ENCODE results near the gene CYB5R4.

Gene CYB5R4

GRCh38 chr6:83852528-83853177 lies 6.8 kb upstream of the CYB5R4 start:
- TF ChIP-seq CTCF (IDR thresholded peaks at IDR 0.05) (no peak), ZFX (IDR thresholded peaks at IDR 0.05; ENCODE audit: borderline replicate concordance) (no peak)
- no peak overlapping the region for H3K27ac ChIP-seq

DNA sequence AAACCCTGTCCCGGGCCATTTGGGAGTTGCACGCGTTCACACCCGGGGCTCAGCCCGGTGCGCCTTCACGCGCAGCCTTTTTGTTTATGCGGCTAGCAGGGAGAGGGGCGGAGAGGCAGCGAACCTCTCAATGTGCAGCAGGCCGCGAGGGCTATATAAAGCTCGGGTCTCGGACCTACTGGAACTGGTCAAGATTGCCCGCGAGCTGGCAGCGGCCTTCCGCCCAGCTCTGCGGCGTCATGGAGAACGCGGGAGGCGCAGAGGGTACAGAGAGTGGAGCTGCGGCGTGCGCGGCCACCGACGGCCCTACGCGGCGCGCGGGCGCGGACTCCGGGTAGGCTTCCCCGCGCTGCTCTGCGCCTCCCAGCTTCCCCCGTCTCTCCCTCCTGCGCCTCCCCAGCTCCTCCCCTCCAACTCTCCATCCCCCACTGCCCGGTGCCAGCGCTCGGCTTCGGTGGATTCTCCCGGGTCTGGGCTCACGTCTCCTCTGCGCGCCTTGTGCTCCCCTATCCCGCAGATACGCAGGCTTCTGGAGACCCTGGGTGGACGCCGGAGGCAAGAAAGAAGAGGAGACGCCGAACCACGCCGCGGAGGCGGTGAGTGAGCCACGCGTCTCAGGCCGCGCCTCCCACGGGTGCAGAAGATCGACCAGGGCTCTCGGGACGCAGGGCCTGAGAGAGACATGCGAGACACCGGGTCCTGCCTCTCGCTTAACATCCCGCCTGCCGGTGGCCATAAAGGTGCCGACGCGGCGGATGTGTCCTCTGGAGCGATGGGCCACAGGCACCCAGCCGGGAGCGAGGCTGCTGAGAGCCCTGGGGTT lies 6.1 kb upstream of the CYB5R4 start, which contains the start of gene RIPPLY2:
TSS of gene RIPPLY2 (plus strand) at position 183 of the 823 bp plus-strand sequence. CDS start at position 240, 57 bp downstream.
- H3K27ac ChIP-seq = no peak within 1 kb of the TSS
- TF ChIP-seq CTCF (IDR thresholded peaks at IDR 0.05) = no peak
- TF ChIP-seq ZFX (IDR thresholded peaks at IDR 0.05; ENCODE audit: borderline replicate concordance) = no peak

DNA sequence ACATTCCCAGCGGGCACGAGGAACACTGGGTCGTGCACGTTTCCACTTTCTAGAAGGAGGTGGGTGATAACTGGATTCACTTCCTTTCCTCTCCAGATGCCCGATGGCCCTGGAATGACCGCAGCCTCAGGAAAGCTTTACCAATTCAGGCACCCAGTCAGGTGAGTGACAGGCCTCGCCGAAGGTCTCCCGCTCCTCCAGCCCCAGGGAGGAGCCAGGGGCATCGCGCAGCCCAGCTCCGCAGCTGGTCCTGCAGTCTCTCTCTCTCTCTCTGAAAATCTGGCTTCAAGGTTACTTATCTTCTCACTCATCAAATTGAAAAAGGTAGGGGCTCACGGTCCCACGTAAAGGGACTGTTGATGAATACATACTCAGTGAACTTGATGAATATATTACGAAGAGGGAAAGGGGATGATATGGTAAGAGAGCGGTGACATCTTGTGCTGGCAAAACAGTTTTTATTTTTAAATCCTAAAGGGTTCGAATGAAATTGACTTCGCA lies 5.4 kb upstream of the CYB5R4 start:
- no peak overlapping the region for H3K27ac ChIP-seq
- TF ChIP-seq ZFX (IDR thresholded peaks at IDR 0.05; ENCODE audit: borderline replicate concordance) = no peak
- no peak for TF ChIP-seq CTCF (IDR thresholded peaks at IDR 0.05)

GRCh38 chr6:83854766-83855165 lies 4.7 kb upstream of the CYB5R4 start:
- TF ChIP-seq ZFX (IDR thresholded peaks at IDR 0.05; ENCODE audit: borderline replicate concordance) (no peak), CTCF (IDR thresholded peaks at IDR 0.05) (no peak)
- no peak overlapping the region for H3K27ac ChIP-seq

GRCh38 chr6:83860359-83860755 lies 868 bp downstream of the CYB5R4 start:
- peak overlapping the region; percentile 74; the same call in 1 of the 2 replicates for H3K27ac ChIP-seq

GRCh38 chr6:83860782-83861495 lies 1.4 kb downstream of the CYB5R4 start:
- TF ChIP-seq ZFX (IDR thresholded peaks at IDR 0.05; ENCODE audit: borderline replicate concordance) (no peak), CTCF (IDR thresholded peaks at IDR 0.05) (no peak)
- no peak overlapping the region for H3K27ac ChIP-seq

More at GRCh38 chr6:83860359-83860755, 868 bp downstream of the CYB5R4 start:
- TF ChIP-seq ZFX (IDR thresholded peaks at IDR 0.05; ENCODE audit: borderline replicate concordance) (no peak), CTCF (IDR thresholded peaks at IDR 0.05) (no peak)

Data from 22Rv1 (cell line).